ENCODE data around the gene DRAP1.

Gene DRAP1

GRCh38 chr11:65937766-65938165, 18.5 kb downstream of the DRAP1 start:
- TF ChIP-seq YY1 (IDR thresholded peaks at IDR 0.05; ENCODE audit: low read depth) (no peak), TEAD4 (IDR thresholded peaks at IDR 0.05) (no peak), CEBPB (IDR thresholded peaks at IDR 0.05) (no peak), RAD21 (IDR thresholded peaks at IDR 0.05; ENCODE audit: low read depth) (no peak), MAX (IDR thresholded peaks at IDR 0.05) (no peak), TAF1 (IDR thresholded peaks at IDR 0.05; ENCODE audit: low read depth) (no peak), TCF12 (IDR thresholded peaks at IDR 0.05; ENCODE audit: low read depth) (no peak), FOXM1 (IDR thresholded peaks at IDR 0.05; ENCODE audit: borderline replicate concordance, low read depth) (no peak), NFIC (IDR thresholded peaks at IDR 0.05) (no peak), CREB1 (IDR thresholded peaks at IDR 0.05; ENCODE audit: low read depth) (no peak), EP300 (IDR thresholded peaks at IDR 0.05; ENCODE audit: borderline replicate concordance) (no peak), EGR1 (IDR thresholded peaks at IDR 0.05) (no peak)

GRCh38 chr11:65941720-65942310, 22.6 kb downstream of the DRAP1 start:
- TF ChIP-seq MAX (IDR thresholded peaks at IDR 0.05) (no peak), YY1 (IDR thresholded peaks at IDR 0.05; ENCODE audit: low read depth) (no peak), REST (IDR thresholded peaks at IDR 0.05; ENCODE audit: low read depth) (no peak)

GRCh38 chr11:65942531-65942930, 23.3 kb downstream of the DRAP1 start:
- TF ChIP-seq ZBTB7A (IDR thresholded peaks at IDR 0.05; ENCODE audit: low read depth): no peak
- TF ChIP-seq TCF12 (IDR thresholded peaks at IDR 0.05; ENCODE audit: low read depth): no peak
- no peak for TF ChIP-seq MAX (IDR thresholded peaks at IDR 0.05)
- TF ChIP-seq TAF1 (IDR thresholded peaks at IDR 0.05; ENCODE audit: low read depth): no peak
- TF ChIP-seq EP300 (IDR thresholded peaks at IDR 0.05; ENCODE audit: borderline replicate concordance): no peak
- no peak for TF ChIP-seq REST (IDR thresholded peaks at IDR 0.05; ENCODE audit: low read depth)
- no peak for TF ChIP-seq NFIC (IDR thresholded peaks at IDR 0.05)
- no peak for TF ChIP-seq USF1 (IDR thresholded peaks at IDR 0.05)
- no peak for TF ChIP-seq CEBPB (IDR thresholded peaks at IDR 0.05)
- no peak for TF ChIP-seq RAD21 (IDR thresholded peaks at IDR 0.05; ENCODE audit: low read depth)
- TF ChIP-seq CREB1 (IDR thresholded peaks at IDR 0.05; ENCODE audit: low read depth): no peak
- TF ChIP-seq TEAD4 (IDR thresholded peaks at IDR 0.05): no peak
- TF ChIP-seq EGR1 (IDR thresholded peaks at IDR 0.05): no peak
- TF ChIP-seq YY1 (IDR thresholded peaks at IDR 0.05; ENCODE audit: low read depth): no peak
- no peak for TF ChIP-seq FOXM1 (IDR thresholded peaks at IDR 0.05; ENCODE audit: borderline replicate concordance, low read depth)

- TF ChIP-seq NFIC (IDR thresholded peaks at IDR 0.05) (no peak), TAF1 (IDR thresholded peaks at IDR 0.05; ENCODE audit: low read depth) (no peak), ZBTB7A (IDR thresholded peaks at IDR 0.05; ENCODE audit: low read depth) (no peak), TEAD4 (IDR thresholded peaks at IDR 0.05) (no peak), CEBPB (IDR thresholded peaks at IDR 0.05) (no peak), TCF12 (IDR thresholded peaks at IDR 0.05; ENCODE audit: low read depth) (no peak), EP300 (IDR thresholded peaks at IDR 0.05; ENCODE audit: borderline replicate concordance) (no peak), RAD21 (IDR thresholded peaks at IDR 0.05; ENCODE audit: low read depth) (no peak), USF1 (IDR thresholded peaks at IDR 0.05) (no peak), CREB1 (IDR thresholded peaks at IDR 0.05; ENCODE audit: low read depth) (no peak), MAX (IDR thresholded peaks at IDR 0.05) (no peak), EGR1 (IDR thresholded peaks at IDR 0.05) (no peak), REST (IDR thresholded peaks at IDR 0.05; ENCODE audit: low read depth) (no peak), FOXM1 (IDR thresholded peaks at IDR 0.05; ENCODE audit: borderline replicate concordance, low read depth) (no peak), YY1 (IDR thresholded peaks at IDR 0.05; ENCODE audit: low read depth) (no peak)
These were observed 25.0 kb downstream of the DRAP1 start for GRCh38 chr11:65944191-65944590.
